HG03103 (cell line): ENCODE measurements around the gene RNF180.
"Not testable (repeated sequence)": the region's sequence is repeated elsewhere in the genome, so short reads cannot be mapped to it uniquely, and the experiment has no call there.

ENCODE experiments used
- ATAC-seq: cut with Tn5 transposase; IDR thresholded peaks from one replicate; pipeline ENCODE4 v1.9.1; 2021; ENCODE audit warnings: low read depth; ENCODE audit not compliant: unreplicated experiment

RNF180 gene

GRCh38 chr5:64180661-64181343 lies 15.2 kb downstream of the RNF180 start:
- no peak for ATAC-seq

- no peak for ATAC-seq
Measured at GRCh38 chr5:64181440-64181839, 15.8 kb downstream of the RNF180 start.

GRCh38 chr5:64183956-64184355 lies 18.3 kb downstream of the RNF180 start:
- ATAC-seq = no peak

- ATAC-seq = no peak
Measured at GRCh38 chr5:64184832-64185231, 19.2 kb downstream of the RNF180 start.

GRCh38 chr5:64188776-64189175 lies 23.1 kb downstream of the RNF180 start:
- no peak for ATAC-seq

- no peak for ATAC-seq
Measured at GRCh38 chr5:64190562-64191306, 25.1 kb downstream of the RNF180 start.

GRCh38 chr5:64195981-64196380 lies 30.3 kb downstream of the RNF180 start:
- no peak for ATAC-seq

- ATAC-seq = no peak
Measured at GRCh38 chr5:64199425-64199824, 33.8 kb downstream of the RNF180 start.

GRCh38 chr5:64201996-64202395 lies 36.4 kb downstream of the RNF180 start:
- no peak for ATAC-seq

- no peak for ATAC-seq
Measured at GRCh38 chr5:64206653-64207052, 41.0 kb downstream of the RNF180 start.

- ATAC-seq = no peak
Measured at GRCh38 chr5:64207978-64208377, 42.3 kb downstream of the RNF180 start.

- no peak for ATAC-seq
Measured at GRCh38 chr5:64209353-64209752, 43.7 kb downstream of the RNF180 start.

GRCh38 chr5:64210866-64211265 lies 45.2 kb downstream of the RNF180 start:
- ATAC-seq = no peak

- no peak for ATAC-seq
Measured at GRCh38 chr5:64213011-64213410, 47.4 kb downstream of the RNF180 start.

GRCh38 chr5:64213531-64213930 lies 47.9 kb downstream of the RNF180 start:
- ATAC-seq = no peak

- ATAC-seq = no peak
Measured at GRCh38 chr5:64214132-64214531, 48.5 kb downstream of the RNF180 start.

- ATAC-seq = no peak
Measured at GRCh38 chr5:64221911-64222310, 56.3 kb downstream of the RNF180 start.

- not testable (repeated sequence) for ATAC-seq
Measured at GRCh38 chr5:64225286-64225981, 59.8 kb downstream of the RNF180 start.

GRCh38 chr5:64227131-64227537 lies 61.5 kb downstream of the RNF180 start:
- ATAC-seq = not testable (repeated sequence)

- peak; percentile 63 for ATAC-seq
Measured at GRCh38 chr5:64229163-64229774, 63.6 kb downstream of the RNF180 start.

- ATAC-seq = no peak
Measured at GRCh38 chr5:64260756-64261155, 95.1 kb downstream of the RNF180 start.
